ENCODE results near the gene CHCHD6.

Gene CHCHD6

DNA sequence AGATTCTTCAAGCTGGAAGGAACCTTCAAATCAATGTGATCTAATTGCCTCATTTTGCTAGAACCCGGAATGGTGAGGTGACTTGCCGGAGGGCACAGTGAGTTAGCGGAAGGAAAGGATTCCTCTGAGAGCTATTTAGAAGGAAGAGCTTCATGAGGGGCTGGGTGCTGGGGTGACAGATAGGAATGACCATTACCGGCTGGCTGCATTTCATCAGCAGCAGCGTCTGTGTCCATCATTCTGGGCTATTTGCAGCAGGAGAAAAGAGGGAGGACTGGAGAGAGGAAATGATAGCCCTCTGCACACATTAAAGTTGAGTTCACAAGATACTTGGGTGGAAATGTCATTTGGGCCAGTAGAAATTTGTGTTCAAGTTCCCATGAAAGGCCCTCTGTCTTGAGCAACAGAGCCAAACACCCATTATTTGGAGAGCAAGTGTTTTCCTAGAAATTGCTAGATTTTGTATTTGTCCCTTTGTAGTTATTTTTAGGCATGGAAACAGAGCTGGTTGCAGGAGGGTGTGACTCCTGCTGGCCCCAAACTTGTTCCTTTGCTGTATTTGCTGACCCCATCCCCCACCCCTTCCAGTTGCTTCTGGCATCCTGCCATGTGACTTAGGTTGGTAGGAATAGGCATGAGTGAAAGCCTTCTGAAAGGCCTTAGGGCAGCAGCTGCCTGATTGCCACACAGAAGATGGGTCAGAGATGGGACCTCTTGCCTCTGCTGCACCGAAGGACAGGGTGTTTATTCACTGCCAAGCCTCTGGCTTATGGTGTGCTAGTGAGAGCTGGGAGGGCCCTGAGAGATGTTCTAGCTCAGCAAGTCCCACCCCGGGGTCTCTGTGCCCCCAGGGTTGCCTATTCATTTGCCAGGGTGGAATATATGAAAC is 191.4 kb downstream of the CHCHD6 start:
- no peak for DNase-seq (ENCODE audit: low read depth, low spot score)

DNA sequence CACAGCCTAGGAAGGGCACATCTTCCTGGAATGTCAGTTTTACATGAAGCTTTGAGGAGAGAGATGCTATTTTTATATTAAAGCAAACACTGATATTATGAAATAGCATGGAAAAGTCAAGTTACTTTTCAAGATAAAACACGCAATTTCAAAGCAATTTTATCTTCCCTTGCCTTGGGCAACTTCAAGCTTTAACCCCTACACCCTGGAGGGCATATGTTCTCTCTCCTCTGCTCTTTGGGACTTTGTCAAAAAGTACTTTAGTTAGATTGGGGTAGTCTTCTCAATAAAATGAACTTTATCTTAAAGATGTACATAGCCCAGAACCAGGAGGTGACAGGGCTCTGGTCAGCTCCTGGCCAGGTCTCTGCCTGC is 192.0 kb downstream of the CHCHD6 start:
- no peak for DNase-seq (ENCODE audit: low read depth, low spot score)

DNA sequence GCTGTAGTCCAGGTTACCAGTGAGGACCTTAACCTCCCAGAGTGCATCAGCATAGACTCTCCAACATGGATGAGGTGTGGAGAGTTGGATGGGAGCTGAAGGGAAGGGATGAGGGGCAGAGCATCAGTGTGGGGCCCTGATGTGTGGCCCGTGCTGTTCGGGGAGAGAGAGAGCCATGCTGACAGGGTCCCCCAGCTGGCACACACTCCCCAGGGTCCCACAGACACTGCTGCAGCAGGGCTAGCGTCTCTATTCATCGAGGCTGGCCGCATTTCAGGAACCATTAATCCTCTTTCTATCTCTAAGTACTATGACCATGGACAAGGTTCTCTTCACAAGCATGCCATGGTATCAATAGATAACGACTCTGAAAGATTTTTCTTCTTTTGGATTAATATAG is 192.9 kb downstream of the CHCHD6 start:
- no peak for DNase-seq (ENCODE audit: low read depth, low spot score)

DNA sequence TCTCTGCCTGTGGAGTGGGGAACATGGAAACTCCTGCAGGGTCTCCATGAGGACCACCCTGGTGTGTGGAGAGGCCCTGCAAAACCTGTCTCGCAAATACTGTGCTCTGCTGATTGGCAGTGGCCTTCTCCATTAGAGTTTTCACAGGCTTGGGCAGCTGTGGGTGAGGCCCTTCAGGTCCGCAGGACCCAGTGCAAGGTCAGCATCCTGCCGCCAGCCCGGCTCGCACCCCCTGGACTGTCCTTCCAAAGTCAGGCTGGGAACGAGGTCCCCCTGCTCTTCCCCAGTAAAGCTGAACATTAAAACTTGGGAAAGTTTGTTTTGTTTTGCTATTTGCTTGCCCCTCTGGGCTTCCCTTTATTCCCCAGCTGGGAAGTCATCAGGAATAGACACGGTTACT is 193.9 kb downstream of the CHCHD6 start:
- DNase-seq (ENCODE audit: low read depth, low spot score) = no peak

DNA sequence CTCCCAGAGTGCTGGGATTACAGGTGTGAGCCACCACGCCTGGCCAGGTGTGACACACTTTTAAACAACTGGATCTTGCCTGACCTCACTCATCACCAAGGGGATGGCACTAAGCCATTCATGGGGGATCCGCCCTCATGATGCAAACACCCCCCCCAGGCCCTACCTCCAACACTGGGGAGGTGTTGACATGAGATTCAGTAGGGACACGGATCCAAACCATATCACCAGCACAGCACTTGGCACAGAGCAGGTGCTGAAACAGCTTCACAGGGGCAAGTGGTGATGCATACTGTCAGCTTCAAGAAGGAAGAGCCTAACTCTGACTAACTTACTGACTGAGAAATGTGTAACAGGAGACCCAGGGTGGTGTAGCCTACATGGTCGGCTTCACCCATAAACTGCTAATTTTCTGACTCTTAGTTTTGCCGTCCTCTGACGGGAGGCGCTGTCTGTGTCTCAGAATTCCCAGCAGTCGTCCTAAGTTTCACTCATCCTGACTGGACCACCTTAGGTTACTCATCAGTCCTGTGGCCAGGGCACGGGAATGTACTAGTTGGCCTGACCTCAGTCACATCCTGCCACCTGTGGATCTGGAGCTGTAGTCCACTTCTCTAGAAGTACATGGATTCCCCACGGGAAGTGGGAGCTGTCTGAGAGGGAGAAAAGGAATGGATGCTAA is 197.0 kb downstream of the CHCHD6 start:
- no peak for DNase-seq (ENCODE audit: low read depth, low spot score)

DNA sequence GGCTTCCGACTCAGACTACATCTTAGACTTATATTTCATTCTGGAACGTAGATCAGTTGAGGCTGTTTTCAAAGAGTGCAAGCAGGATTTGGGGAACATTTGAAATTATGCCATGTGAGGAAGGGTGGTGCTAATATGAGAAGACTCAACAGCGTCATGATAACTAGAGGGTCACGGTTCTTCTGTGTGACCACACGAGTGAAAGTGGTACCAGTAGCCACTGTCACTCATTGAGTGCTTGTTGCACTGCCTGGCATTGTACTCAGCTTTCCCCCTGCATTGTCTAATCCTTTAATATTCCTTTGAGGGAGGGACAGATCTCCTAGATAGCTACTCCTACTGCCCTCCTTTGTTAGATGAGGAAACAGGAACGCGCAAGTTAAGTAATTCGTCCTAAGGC is 197.6 kb downstream of the CHCHD6 start:
- DNase-seq (ENCODE audit: low read depth, low spot score) = no peak

DNA sequence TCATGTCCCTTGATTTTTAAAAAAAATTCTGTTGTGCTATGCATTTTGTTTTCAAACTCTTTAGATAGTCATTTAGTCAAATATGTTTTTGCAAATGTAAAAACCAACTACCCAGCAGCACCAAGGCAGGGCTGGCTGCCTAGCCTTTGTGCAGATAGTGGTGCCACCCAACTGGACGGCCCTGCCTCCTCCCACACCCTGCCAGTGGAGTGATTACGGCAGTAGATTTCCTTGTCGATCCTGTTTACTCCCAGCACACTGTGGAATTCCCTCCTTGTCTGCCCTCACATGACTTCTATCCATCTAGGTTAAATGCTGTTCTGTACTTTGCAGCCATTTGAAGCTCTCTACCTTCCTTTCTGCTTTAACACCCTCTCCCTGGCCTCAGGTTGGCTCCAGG is 199.5 kb downstream of the CHCHD6 start:
- DNase-seq (ENCODE audit: low read depth, low spot score) = no peak

DNA sequence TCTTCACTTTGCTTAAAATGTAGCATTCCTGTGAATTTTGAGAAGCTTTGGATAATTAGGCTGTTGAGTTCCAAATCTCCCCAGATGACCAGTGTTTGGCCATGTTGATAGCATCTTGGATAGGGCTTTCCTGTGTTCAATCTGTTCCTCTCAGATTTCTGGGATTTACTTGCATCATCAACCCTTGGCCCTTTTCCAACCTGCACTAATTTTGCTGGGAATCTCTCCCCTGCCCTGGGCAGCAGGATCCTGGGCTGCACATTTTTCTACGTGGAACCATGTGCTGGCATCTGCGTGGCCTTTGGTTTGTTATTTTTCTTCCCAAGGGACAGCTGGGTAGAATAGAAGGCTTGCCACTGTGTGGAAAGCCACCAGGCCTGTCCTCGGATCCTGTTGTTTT is 203.5 kb downstream of the CHCHD6 start:
- DNase-seq (ENCODE audit: low read depth, low spot score) = no peak

DNA sequence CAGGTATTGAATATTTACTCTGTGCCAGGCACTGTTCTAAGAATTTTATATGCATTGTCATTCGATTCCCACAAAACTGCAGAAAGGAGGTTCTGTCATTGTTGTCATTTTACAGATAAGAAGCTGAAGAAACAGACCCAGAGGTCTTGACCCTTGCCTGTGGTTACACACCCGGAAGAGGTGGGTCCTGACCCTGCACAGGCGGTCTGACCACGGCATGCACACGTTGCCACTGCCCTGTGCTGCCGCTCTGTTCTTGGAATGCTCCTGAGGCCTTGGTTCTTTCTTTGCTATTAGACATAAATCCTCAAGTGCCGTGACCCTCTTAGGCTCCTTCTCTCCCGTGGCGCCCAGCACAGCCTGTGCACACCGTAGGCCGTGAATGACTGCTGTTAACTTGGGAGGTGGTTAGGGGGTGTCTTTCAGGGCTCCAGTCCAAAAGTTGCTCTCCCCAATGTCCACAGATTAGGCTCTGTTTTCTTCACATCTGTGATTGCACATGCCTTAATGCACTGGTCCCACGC is 204.8 kb downstream of the CHCHD6 start:
- no peak for DNase-seq (ENCODE audit: low read depth, low spot score)

DNA sequence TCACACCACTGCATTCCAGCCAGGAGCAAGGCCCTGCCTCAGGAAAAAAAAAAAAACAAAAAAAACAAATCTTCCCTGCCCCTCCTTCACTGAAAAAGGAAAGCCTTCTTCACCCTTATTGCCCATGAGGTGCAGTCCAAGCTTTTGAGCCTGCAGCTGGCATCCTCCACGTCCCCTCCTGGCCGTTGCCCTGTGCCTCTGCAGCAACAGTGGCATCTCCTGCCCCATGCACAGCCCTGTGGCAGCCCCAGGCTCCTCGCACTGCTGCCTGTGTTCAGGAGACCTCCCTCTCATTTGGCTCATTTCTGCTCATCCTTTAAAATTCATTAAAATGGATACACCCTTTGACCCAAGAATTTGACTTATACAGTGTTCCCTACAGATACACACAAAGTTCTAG is 206.2 kb downstream of the CHCHD6 start:
- DNase-seq (ENCODE audit: low read depth, low spot score) = no peak

DNA sequence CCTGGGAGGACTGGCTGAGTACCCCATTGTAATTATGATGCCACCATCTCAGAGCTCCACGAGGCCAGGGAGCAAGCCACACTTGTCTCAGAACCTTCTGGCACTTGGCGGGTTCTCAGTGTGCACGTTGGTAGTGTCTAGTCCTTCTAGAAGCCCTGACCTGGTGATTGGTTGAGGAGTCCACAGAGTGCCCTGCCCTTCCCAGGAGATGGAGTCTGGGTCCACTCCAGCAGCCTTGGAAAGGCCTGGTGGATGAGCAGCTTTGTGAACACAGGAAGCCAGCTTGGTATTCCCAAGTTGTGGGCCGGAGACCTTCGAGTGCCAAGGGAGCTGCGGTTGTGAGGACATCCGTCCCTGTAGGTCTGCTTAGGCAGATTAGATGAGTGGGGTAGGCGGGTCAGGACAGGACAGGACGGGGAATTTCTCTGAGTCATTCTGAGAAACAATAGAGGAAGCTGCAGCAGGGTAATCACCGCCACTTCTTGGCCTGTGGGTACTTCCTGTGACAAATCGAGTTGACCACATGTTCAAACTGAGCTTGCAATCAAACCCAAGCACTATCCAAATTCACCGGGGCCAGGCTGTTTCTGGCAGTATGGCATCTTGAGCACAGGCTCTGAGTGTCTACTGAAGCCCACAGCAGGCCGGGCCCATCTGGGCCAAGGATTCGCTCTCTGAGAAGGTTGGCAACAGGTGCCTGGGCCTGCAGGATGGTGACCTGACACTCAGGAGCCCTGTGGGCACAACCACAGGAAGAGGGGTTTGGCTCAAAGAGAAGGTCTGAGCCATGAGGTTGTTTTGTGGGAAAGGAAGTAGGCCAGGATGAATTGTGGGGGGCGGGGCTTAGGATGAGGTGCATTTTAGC is 207.4 kb downstream of the CHCHD6 start:
- DNase-seq (ENCODE audit: low read depth, low spot score) = no peak

DNA sequence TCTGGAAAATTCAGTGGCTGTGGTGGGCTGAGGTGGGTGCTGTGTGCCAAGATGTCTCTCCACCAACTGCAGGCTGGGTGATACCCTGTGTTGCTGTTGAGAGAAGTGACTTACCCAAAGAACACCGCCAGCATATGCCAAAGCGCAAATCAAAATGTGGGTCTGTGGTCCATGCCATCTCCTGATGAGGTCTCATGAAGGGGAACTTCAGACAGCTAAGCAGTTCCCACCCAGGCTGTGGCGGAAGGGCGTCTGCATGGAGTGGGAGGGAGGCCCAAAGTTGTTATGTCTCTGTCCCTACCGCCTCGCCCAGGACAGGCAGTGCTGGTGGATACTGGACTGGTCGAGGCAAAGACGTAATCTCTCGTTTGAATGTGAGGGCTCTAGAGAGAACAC is 208.0 kb downstream of the CHCHD6 start:
- no peak for DNase-seq (ENCODE audit: low read depth, low spot score)

DNA sequence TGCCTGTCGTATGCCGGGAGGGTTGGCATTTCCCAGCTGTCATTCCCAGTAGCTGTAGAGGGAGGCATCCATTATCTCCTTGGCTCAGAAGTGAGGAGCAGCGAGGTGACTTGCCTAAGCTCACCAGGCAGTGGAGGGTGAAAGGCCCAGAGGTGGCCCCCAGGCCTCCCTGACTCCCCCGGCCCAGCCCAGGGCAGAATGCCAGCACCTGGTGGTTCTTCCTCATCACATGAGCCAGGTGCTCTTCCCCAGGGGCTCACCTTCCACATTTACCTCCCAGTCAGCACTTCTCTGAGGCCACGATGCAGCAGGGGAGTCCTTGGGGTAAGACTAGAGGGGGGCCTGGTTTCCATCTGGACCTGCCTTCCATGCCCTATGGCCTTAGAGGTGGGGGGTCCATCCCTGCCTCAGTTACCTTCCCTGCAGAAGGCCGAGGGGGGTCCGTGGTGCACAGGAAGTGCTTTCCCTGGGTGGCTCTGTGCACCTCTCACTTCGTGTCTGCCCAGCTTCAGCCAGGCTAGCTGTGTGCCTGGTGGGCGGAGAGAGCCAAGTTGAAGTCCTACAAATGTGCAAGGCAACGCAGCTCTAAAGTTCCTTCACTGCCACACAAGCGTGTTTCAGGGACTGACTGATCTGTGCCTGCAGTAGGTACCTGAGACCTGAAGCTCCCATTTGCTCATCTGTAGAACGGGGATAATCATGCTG is 208.6 kb downstream of the CHCHD6 start:
- DNase-seq (ENCODE audit: low read depth, low spot score) = no peak

DNA sequence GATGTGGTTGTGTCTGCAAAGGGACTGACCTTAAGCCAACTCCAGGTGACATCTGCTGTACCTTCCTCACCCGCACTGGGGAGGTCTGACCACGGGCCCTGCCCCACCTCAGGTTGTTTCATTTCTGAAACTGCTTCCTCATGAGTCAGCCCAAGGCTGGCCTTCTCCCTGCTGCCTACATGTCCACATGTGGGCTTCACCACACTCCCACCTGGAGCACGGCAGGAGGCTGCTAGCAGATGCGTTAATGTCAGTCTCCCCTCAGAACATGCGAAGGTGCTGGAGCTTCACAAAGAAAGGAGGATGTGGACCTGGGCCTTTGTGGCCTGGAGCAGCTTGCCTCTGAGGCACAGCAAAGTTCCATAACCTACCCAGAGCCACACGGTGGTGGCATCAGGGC is 209.5 kb downstream of the CHCHD6 start:
- no peak for DNase-seq (ENCODE audit: low read depth, low spot score)

DNA sequence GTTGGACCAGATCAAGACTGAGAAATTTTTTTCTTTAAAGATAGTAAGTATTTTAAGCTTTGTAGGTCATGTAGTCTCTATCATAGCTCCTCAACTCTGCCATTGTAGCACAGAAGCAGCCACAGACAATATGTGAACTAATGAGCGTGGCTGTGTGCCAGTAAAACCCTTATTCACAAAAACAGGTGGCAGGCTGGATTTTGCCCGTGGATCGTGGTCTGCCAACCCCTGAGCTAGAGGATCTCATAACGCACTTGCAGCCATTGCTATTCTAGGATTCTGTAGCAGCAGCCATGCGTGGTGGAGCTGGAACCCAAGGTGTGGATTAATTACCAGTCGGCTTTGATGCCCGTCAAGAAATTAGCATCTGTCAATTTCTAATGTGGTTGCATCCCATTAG is 210.2 kb downstream of the CHCHD6 start:
- no peak for DNase-seq (ENCODE audit: low read depth, low spot score)

DNA sequence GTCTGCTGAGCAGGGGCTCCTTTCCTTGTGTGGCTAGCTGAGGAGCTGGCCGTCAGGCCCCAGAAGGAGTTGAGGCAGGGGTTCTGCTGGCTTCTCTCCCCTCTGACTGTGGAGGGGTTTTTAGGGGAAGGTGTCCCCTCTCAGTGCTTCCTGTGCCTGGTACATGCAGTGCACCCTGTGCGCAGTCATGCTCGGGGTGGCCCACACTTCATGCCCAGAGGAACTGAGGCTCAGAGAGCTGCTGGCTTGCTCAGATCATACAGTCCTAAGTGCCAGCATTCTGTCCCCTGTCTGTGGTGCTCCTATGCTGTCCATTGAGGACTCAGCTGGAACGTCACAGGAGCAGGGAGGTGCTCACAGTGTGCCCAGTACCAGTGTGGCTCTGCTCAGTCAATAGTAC is 211.0 kb downstream of the CHCHD6 start:
- DNase-seq (ENCODE audit: low read depth, low spot score) = no peak

DNA sequence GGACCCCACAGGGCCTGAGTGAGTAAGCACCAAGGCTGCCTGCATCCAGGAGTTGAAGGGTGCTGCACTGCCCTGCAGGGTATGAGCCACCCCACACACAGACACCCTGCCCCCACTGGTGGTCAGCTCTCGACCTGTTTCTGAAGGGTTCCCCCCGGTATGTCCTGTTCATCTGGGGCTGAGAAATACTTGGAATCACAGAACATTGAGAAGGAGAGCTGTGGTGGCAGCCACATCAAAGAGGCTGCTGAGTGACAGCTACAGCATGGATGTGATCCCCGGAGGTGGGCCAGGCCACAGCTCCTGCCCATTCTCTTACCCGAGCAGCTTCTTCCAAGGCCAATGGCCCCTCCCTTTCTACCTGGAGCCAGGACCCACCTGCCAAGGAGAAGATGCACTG is 212.5 kb downstream of the CHCHD6 start:
- no peak for DNase-seq (ENCODE audit: low read depth, low spot score)

DNA sequence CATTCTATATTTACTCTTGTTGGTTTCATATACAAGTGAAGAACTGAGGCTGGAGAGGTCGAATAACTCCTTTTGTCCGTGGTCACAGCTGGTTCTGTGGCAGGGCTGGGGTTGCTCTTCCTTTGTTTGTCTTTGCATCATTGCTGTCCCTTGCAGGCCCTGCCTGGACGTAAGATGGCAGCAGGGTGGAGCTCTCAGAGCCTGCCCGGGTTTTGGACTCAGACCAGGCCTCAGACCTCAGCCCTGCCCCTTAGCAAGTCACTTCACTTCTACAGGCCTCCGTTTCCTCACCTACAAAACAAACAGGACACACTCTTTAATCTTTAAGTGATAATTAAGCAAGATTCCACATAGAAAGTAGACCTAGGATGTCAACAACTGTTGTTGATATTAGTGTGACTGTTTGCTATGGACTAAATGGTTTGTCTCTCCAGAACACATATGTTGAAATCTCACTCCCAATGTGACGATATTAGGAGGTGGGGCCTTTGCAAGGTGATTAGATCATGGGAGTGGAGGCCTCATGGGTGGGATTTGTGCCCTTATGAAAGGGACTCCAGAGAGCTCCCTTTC is 213.3 kb downstream of the CHCHD6 start:
- DNase-seq (ENCODE audit: low read depth, low spot score) = no peak

DNA sequence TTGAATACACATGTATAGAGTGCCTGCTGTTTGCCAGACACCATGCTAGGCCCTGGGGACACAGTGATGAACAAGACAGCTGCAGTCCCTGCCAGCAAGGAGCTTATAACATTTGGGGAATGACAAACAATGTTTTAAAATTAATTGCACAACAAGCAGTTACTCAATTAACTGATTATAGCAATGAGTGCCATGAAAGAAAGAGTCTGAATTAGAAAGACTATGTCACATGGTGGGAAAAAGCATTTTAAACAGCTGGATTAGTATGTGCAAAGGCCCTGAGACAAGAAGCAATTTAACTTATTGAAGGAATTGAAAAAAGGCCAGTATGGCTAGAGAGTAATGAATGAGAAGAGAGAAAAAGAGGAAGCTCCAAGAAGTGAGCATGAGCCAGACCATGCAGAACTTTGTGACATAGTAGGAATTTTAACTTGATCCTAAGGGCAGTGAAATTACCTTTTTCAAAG is 214.3 kb downstream of the CHCHD6 start:
- DNase-seq (ENCODE audit: low read depth, low spot score) = no peak

DNA sequence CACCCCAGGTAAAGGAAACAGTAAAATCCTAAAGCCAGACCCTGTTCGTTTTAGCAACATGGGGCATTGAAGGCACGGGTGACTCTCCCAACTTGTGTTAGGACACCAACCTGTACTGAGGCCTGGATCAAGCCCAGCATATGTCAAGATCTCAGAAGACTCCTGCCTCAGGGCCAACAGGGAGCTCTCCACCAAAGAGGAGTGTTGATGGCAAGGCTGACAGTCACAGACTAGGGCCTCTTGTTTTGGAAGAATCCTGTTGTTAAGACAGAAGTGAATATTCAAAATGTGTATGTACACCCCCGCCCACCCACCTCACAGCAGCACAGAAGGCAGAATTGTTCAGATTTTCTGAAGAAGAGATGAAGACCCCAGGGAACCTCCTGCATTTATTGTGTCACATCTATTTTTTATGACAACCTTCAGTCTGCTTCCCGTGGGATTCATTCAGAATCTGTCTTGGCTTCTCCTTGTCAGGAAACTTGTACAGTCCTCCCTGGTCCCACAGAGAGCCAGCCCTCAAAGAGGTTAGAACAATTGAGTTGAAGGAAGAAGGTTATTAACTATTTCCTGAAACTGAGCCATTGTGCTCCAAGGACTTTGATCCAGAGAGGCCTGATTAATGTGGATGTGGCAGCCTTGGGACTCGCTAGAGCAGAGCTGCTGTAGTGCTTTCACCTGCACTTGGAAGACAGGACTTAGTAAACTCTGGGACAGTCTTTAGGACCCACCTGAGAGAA is 217.2 kb downstream of the CHCHD6 start:
- no peak for DNase-seq (ENCODE audit: low read depth, low spot score)
